Coronary artery (tissue), 2 donors: ENCODE measurements around the gene SYMPK.

Source experiments
- DNase-seq: peaks from one replicate; pipeline ENCODE4 v3.0.0-alpha.2; 2017; ENCODE audit warnings: low spot score
- H3K27ac ChIP-seq, 2 donors: fragments of 200-600 bp; sonication (generic); one replicate each; pipeline ENCODE4 v1.5.1; 2016 to 2019
- H3K4me3 ChIP-seq: fragments of 200-600 bp; sonication (generic); 2 replicates; pipeline ENCODE4 v1.5.1; 2016; ENCODE audit warnings: mild to moderate bottlenecking, moderate library complexity
- CTCF ChIP-seq: fragments of 200-600 bp; sonication (generic); IDR thresholded peaks from one replicate; pipeline ENCODE4 v1.5.1; 2019; ENCODE audit warnings: antibody characterized with exemption

Gene SYMPK

GRCh38 chr19:45863840-45864628 lies 1.1 kb upstream of the SYMPK start, which contains the start of gene FOXA3:
FOXA3 (plus strand) TSS chr19:45864326; CDS start chr19:45864457, 131 bp downstream.
- no peak for DNase-seq
- TF ChIP-seq CTCF: peak; percentile 41
- peak within 1 kb of the TSS; percentile 92 for H3K4me3 ChIP-seq
- H3K27ac ChIP-seq: no peak within 1 kb of the TSS

GRCh38 chr19:45863335-45863839 lies 440 bp upstream of the SYMPK start:
- no peak for TF ChIP-seq CTCF
- no peak overlapping the region for H3K27ac ChIP-seq
- no peak for DNase-seq
- peak overlapping the region; percentile 92 for H3K4me3 ChIP-seq

GRCh38 chr19:45862271-45862563 lies 730 bp downstream of the SYMPK start:
- peak overlapping the region; percentile 92 for H3K4me3 ChIP-seq
- H3K27ac ChIP-seq: peak overlapping the region; percentile 84 to 94
- TF ChIP-seq CTCF: no peak
- no peak for DNase-seq

- H3K27ac ChIP-seq: no peak overlapping the region
- H3K4me3 ChIP-seq: no peak overlapping the region
- no peak for TF ChIP-seq CTCF
- DNase-seq: no peak
Observed at GRCh38 chr19:45860359-45861259, 2.3 kb downstream of the SYMPK start.

- H3K4me3 ChIP-seq: no peak overlapping the region
- no peak for TF ChIP-seq CTCF
- DNase-seq: no peak
- H3K27ac ChIP-seq: no peak overlapping the region
Observed at GRCh38 chr19:45854167-45854778, 8.7 kb downstream of the SYMPK start.

GRCh38 chr19:45852983-45853382 lies 10.0 kb downstream of the SYMPK start:
- no peak for TF ChIP-seq CTCF
- no peak overlapping the region for H3K27ac ChIP-seq
- no peak for DNase-seq
- H3K4me3 ChIP-seq: no peak overlapping the region
